Immature natural killer cell (primary cell): Measurements from ENCODE around the gene WHAMM. TPM values are rescaled to one million over a fixed set of nuclear protein-coding genes. Genes with fewer than 3 reads are reported as not detected.
A peak's percentile ranks its signal among the peaks of the same experiment; 100 is the strongest.
"Not testable (repeated sequence)": the region's sequence is repeated elsewhere in the genome, so short reads cannot be mapped to it uniquely, and the experiment has no call there.

Source experiments
- DNase-seq, 3 donors: peaks; one replicate each; pipeline ENCODE4 v3.0.0; 2022; ENCODE audit warnings: mixed read lengths in 1 of 3
- H3K27ac Mint-ChIP-seq, 6 donors: one replicate each; pipeline ENCODE4 v1.8.0; 2020; ENCODE audit warnings: mixed read lengths in 6 of 6, mild to moderate bottlenecking in 5 of 6, inconsistent platforms in 4 of 6, moderate library complexity in 3 of 6
- H3K27me3 Mint-ChIP-seq, 3 donors: one replicate each; pipeline ENCODE4 v1.8.0; 2020 to 2021; ENCODE audit warnings: low read depth in 3 of 3, mild to moderate bottlenecking in 3 of 3, mixed read lengths in 3 of 3, moderate library complexity in 3 of 3, inconsistent platforms in 1 of 3
- H3K36me3 Mint-ChIP-seq, 3 donors: one replicate each; pipeline ENCODE4 v1.8.0; 2020; ENCODE audit warnings: mixed read lengths in 3 of 3, inconsistent platforms in 2 of 3, mild to moderate bottlenecking in 2 of 3
- H3K4me1 Mint-ChIP-seq, 2 donors: one replicate each; pipeline ENCODE4 v1.8.0; 2020; ENCODE audit warnings: inconsistent platforms in 2 of 2, mild to moderate bottlenecking in 2 of 2, mixed read lengths in 2 of 2, moderate library complexity in 1 of 2
- H3K4me3 Mint-ChIP-seq, 5 donors: one replicate each; pipeline ENCODE4 v1.8.0; 2020; ENCODE audit warnings: mild to moderate bottlenecking in 5 of 5, mixed read lengths in 5 of 5, inconsistent platforms in 3 of 5, moderate library complexity in 3 of 5
- H3K9me3 Mint-ChIP-seq, 6 donors: one replicate each; pipeline ENCODE4 v1.8.0; 2020; ENCODE audit warnings: mild to moderate bottlenecking in 6 of 6, mixed read lengths in 6 of 6, inconsistent platforms in 4 of 6, moderate library complexity in 3 of 6
- polyA plus RNA-seq, 3 donors: library from polyadenylated mRNA; unstranded; fragments of 300-500 nt; fragmentation: Illumina TruSeq; gene quantifications; one replicate each; pipeline ENCODE4 v1.2.3, GENCODE V29; 2021

Gene WHAMM
- polyA plus RNA-seq, 3 donors from 2014 or later, result 3.3 to 5.2 (median 4.1) TPM

GRCh38 chr15:82851306-82851850, 42.0 kb downstream of the WHAMM start:
- no peaks in the 10 kb centered on the region for H3K9me3 Mint-ChIP-seq
- H3K4me1 Mint-ChIP-seq, result peaks cover 8 to 17% of the 10 kb centered on the region in 2 donors
- peaks cover 0 to 5% (median 0%) of the 10 kb centered on the region in 3 donors for H3K36me3 Mint-ChIP-seq
- no peak for DNase-seq
- no peak overlapping the region for H3K27ac Mint-ChIP-seq
- H3K4me3 Mint-ChIP-seq, result no peak overlapping the region
- peaks cover 0 to 3% (median 0%) of the 10 kb centered on the region in 3 donors for H3K27me3 Mint-ChIP-seq

GRCh38 chr15:82851981-82852511, 42.6 kb downstream of the WHAMM start:
- H3K4me3 Mint-ChIP-seq, result no peak overlapping the region
- no peak for DNase-seq
- no peak overlapping the region for H3K27ac Mint-ChIP-seq
- peaks cover 0 to 5% (median 0%) of the 10 kb centered on the region in 3 donors for H3K36me3 Mint-ChIP-seq
- H3K9me3 Mint-ChIP-seq, result no peaks in the 10 kb centered on the region
- H3K4me1 Mint-ChIP-seq, result peaks cover 8 to 17% of the 10 kb centered on the region in 2 donors
- peaks cover 0 to under 1% (median 0%) of the 10 kb centered on the region in 3 donors for H3K27me3 Mint-ChIP-seq

- Mint-ChIP-seq H3K27ac (no peak overlapping the region), H3K9me3 (no peaks in the 10 kb centered on the region), H3K4me1 (peaks cover 8 to 17% of the 10 kb centered on the region in 2 donors), H3K27me3 (no peaks in the 10 kb centered on the region), H3K4me3 (no peak overlapping the region), H3K36me3 (peaks cover 0 to 5% (median 0%) of the 10 kb centered on the region in 3 donors)
- no peak for DNase-seq
These were observed 43.6 kb downstream of the WHAMM start for GRCh38 chr15:82852941-82853561.

DNA sequence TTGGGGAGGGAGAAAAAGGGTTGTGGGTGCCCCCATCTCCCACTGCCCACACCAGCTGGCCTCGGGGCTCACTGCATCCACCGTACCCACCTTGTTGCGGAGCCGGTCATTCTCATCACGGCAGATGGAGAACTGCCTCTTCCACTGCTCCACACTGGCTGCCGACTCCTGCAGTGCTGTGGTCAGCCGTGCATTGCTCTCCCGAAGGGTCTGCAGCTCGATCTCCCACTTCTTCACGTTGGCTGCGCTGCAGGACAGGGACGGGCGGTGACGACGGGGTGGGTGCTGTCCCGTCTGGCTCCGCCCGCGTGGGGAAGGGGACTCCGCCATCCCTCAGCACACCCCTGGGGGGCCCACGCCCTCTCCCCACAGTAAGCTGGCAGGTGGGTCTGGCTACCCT, 45.1 kb downstream of the WHAMM start:
- peaks cover 7 to 11% of the 10 kb centered on the region in 2 donors for H3K4me1 Mint-ChIP-seq
- no peaks in the 10 kb centered on the region for H3K27me3 Mint-ChIP-seq
- peak overlapping the region in 1 of 6 donors; percentile 17 for H3K27ac Mint-ChIP-seq
- no peak overlapping the region for H3K4me3 Mint-ChIP-seq
- H3K36me3 Mint-ChIP-seq, result peaks cover 0 to 5% (median 3%) of the 10 kb centered on the region in 3 donors
- H3K9me3 Mint-ChIP-seq, result no peaks in the 10 kb centered on the region
- no peak for DNase-seq

GRCh38 chr15:82855286-82856100, 46.1 kb downstream of the WHAMM start:
- H3K9me3 Mint-ChIP-seq, result no peaks in the 10 kb centered on the region
- H3K27me3 Mint-ChIP-seq, result no peaks in the 10 kb centered on the region
- H3K4me3 Mint-ChIP-seq, result peak overlapping the region in 1 of 5 donors; percentile 6
- DNase-seq, result no peak
- H3K36me3 Mint-ChIP-seq, result peaks cover 0 to 5% (median 3%) of the 10 kb centered on the region in 3 donors
- H3K4me1 Mint-ChIP-seq, result peaks cover 2 to 7% of the 10 kb centered on the region in 2 donors
- peak overlapping the region in 1 of 6 donors; percentile 40 for H3K27ac Mint-ChIP-seq

- Mint-ChIP-seq H3K9me3 (no peaks in the 10 kb centered on the region), H3K4me3 (no peak overlapping the region), H3K4me1 (peaks cover 2 to 7% of the 10 kb centered on the region in 2 donors), H3K27me3 (no peaks in the 10 kb centered on the region), H3K27ac (no peak overlapping the region), H3K36me3 (peaks cover 0 to 5% (median 3%) of the 10 kb centered on the region in 3 donors)
- DNase-seq, result no peak
These were observed 47.2 kb downstream of the WHAMM start for GRCh38 chr15:82856397-82857170.

DNA sequence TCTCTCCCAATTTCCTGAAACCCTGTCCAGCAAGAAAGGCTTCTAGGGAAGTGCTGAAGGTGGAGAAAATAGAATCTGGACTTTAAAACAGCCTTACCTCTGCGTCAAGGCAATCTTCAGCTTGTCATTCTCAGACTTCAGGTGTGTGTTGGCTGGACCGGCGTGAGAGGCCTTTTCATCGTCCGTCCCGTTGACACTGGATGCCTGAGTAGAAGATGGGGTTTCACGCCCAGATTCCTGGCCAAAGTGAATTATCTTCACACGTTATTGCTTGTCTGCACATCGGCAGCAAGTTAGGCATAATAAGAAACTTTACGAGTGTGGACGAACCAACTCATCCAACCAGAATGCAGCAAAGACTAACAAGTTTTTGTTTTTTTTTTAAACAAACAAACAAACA, 49.5 kb downstream of the WHAMM start:
- Mint-ChIP-seq H3K36me3 (peaks cover 0 to 3% (median 0%) of the 10 kb centered on the region in 3 donors), H3K4me3 (no peak overlapping the region)

GRCh38 chr15:82862886-82863285, 53.5 kb downstream of the WHAMM start:
- H3K27me3 Mint-ChIP-seq, result peaks cover 0 to 4% (median 0%) of the 10 kb centered on the region in 3 donors
- H3K4me1 Mint-ChIP-seq, result no peaks in the 10 kb centered on the region
- H3K36me3 Mint-ChIP-seq, result peaks cover 0 to 9% (median 0%) of the 10 kb centered on the region in 3 donors
- H3K27ac Mint-ChIP-seq, result no peak overlapping the region
- no peak for DNase-seq
- H3K9me3 Mint-ChIP-seq, result no peaks in the 10 kb centered on the region
- H3K4me3 Mint-ChIP-seq, result no peak overlapping the region

More for the DNA sequence above, 49.5 kb downstream of the WHAMM start:
- no peak for DNase-seq
- H3K9me3 Mint-ChIP-seq, result no peaks in the 10 kb centered on the region
- H3K4me1 Mint-ChIP-seq, result peaks cover 1 to 7% of the 10 kb centered on the region in 2 donors
- H3K27ac Mint-ChIP-seq, result no peak overlapping the region
- peaks cover 0 to 4% (median 0%) of the 10 kb centered on the region in 3 donors for H3K27me3 Mint-ChIP-seq

DNA sequence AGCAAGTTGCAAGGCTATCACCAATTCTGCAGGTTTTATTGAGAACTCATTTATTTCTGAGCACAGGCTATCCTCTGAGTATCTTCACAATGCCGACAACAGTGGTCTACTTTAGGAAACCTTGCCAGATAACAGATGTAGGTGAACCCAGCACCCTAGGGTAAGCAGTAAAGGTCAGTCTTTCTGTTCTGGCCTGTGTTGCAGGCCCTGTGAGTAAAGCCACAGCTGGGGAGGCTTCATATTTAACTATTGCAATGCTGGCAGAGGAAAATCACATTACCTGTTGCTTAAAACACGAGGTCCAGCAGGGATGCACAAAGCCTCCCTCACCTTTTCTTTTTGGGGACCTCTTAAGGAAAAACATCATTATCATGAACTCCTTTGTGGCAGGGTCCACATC, 55.5 kb downstream of the WHAMM start:
- Mint-ChIP-seq H3K4me1 (no peaks in the 10 kb centered on the region), H3K36me3 (peaks cover 0 to 6% (median 0%) of the 10 kb centered on the region in 3 donors), H3K9me3 (no peaks in the 10 kb centered on the region), H3K27me3 (peaks cover 0 to 4% (median 2%) of the 10 kb centered on the region in 3 donors), H3K27ac (no peak overlapping the region), H3K4me3 (no peak overlapping the region)
- no peak for DNase-seq

DNA sequence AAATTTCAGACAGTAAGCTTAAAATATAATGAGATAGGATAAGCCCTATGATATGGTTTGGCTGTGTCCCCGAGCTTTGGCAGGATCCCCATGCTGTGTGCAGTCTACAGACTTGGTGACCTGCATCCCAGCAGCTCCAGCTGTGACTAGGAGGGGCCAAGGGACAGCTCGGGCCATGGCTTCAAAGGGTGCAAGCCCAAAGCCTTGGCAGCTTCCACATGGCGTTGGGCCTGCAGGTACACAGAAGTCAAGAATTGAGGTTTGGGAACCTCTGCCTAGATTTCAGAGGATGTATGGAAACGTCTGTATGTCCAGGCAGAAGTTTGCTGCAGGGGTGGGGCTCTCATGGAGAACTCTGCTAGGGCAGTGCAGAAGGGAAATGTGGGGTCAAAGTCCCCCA, 56.2 kb downstream of the WHAMM start:
- not testable (repeated sequence) for H3K27ac Mint-ChIP-seq, H3K4me3 Mint-ChIP-seq, H3K4me1 Mint-ChIP-seq, H3K9me3 Mint-ChIP-seq, H3K36me3 Mint-ChIP-seq, DNase-seq, H3K27me3 Mint-ChIP-seq

- not testable (repeated sequence) for H3K27ac Mint-ChIP-seq, H3K4me1 Mint-ChIP-seq, H3K27me3 Mint-ChIP-seq, DNase-seq, H3K36me3 Mint-ChIP-seq, H3K4me3 Mint-ChIP-seq, H3K9me3 Mint-ChIP-seq
These were observed 56.6 kb downstream of the WHAMM start for GRCh38 chr15:82865981-82866380.

GRCh38 chr15:82870727-82871320, 61.4 kb downstream of the WHAMM start:
- Mint-ChIP-seq H3K27me3 (peaks cover 0 to 2% (median 0%) of the 10 kb centered on the region in 3 donors), H3K9me3 (no peaks in the 10 kb centered on the region), H3K4me3 (no peak overlapping the region), H3K27ac (no peak overlapping the region), H3K4me1 (no peaks in the 10 kb centered on the region), H3K36me3 (peaks cover 6 to 15% (median 7%) of the 10 kb centered on the region in 3 donors)
- DNase-seq, result no peak

- Mint-ChIP-seq H3K9me3 (no peaks in the 10 kb centered on the region), H3K27me3 (peaks cover 0 to 2% (median 0%) of the 10 kb centered on the region in 3 donors), H3K4me1 (no peaks in the 10 kb centered on the region), H3K27ac (no peak overlapping the region), H3K4me3 (no peak overlapping the region), H3K36me3 (peaks cover 6 to 15% (median 7%) of the 10 kb centered on the region in 3 donors)
- DNase-seq, result no peak
These were observed 61.9 kb downstream of the WHAMM start for GRCh38 chr15:82871358-82871757.
